H1 (cell line): ENCODE results near the gene RBM6. TPM values are rescaled to one million over a fixed set of nuclear protein-coding genes. Genes with fewer than 3 reads are reported as not detected.

Source experiments
- CTCF ChIA-PET: fragments of 300-600 bp; sonication (Branson Sonifier 250); formaldehyde crosslinking; loops from one replicate; lab custom pipeline; 2021; ENCODE audit not compliant: partially characterized antibody; lab: Charles Lee
- POLR2A ChIA-PET: fragments of 300-600 bp; sonication (Branson Sonifier 250); formaldehyde crosslinking; loops from one replicate; lab custom pipeline; 2021; ENCODE audit warnings: inconsistent platforms; ENCODE audit not compliant: partially characterized antibody; lab: Charles Lee
- DNase-seq, 2 experiments: peaks; one replicate each; pipeline versions ENCODE4 v3.0.0 to v3.0.0-alpha.2; 2010 to 2022; ENCODE audit warnings: low spot score in 2 of 2, low read depth in 1 of 2, mixed read lengths in 1 of 2
- FAIRE-seq: peaks from 2 replicates; lab custom pipeline; 2011; peaks lifted over from hg19 to GRCh38; lab: Jason Lieb, UNC
- H2AFZ ChIP-seq: 2 replicates; pipeline ENCODE4 v1.8.1; 2012; ENCODE audit warnings: low read length, inconsistent platforms
- H2AK5ac ChIP-seq: 2 replicates; pipeline ENCODE4 v1.6.1; 2013; ENCODE audit warnings: low read depth, low read length
- H2BK120ac ChIP-seq: replicated peaks from 2 replicates; pipeline ENCODE3; 2013; ENCODE audit warnings: low read depth, low read length, inconsistent platforms
- H2BK12ac ChIP-seq: 2 replicates; pipeline ENCODE4 v1.6.1; 2013; ENCODE audit warnings: low read depth, low read length
- H2BK15ac ChIP-seq: 2 replicates; pipeline ENCODE4 v1.6.1; 2013; ENCODE audit warnings: low read length
- H2BK20ac ChIP-seq: 2 replicates; pipeline ENCODE4 v1.6.1; 2013; ENCODE audit warnings: low read length
- H2BK5ac ChIP-seq: 2 replicates; pipeline ENCODE4 v1.6.1; 2013; ENCODE audit warnings: low read depth, low read length
- H3K14ac ChIP-seq: 2 replicates; pipeline ENCODE4 v1.6.1; 2013; ENCODE audit warnings: inconsistent platforms; ENCODE audit not compliant: insufficient read length
- H3K18ac ChIP-seq: 2 replicates; pipeline ENCODE4 v1.6.1; 2013; ENCODE audit warnings: low read length; ENCODE audit errors: extremely low read depth
- H3K23ac ChIP-seq: 2 replicates; pipeline ENCODE4 v1.6.1; 2013; ENCODE audit warnings: inconsistent platforms; ENCODE audit not compliant: insufficient read length
- H3K23me2 ChIP-seq: 2 replicates; pipeline ENCODE4 v1.6.1; 2013; ENCODE audit warnings: low read depth, low read length
- H3K27ac ChIP-seq: 2 replicates; pipeline ENCODE4 v1.6.1; 2011; ENCODE audit warnings: low read depth, low read length, inconsistent platforms
- H3K27me3 ChIP-seq, 4 experiments: replicated peaks in 1 of 4; 1 replicate in 1 of 4; 2 replicates in 3 of 4; pipeline versions ENCODE4 v1.6.1 to v1.8.1; 2011 to 2013; ENCODE audit warnings: low read length in 3 of 4, mild to moderate bottlenecking in 3 of 4, inconsistent platforms in 2 of 4, mixed read lengths in 2 of 4, moderate library complexity in 1 of 4; ENCODE audit not compliant: control insufficient read depth in 3 of 4, insufficient read depth in 3 of 4; ENCODE audit errors: extremely low read depth in 1 of 4
- H3K36me3 ChIP-seq, 4 experiments: 2 replicates each; pipeline versions ENCODE4 v1.6.1 to v1.8.1; 2011 to 2013; ENCODE audit warnings: mild to moderate bottlenecking in 4 of 4, low read length in 3 of 4, moderate library complexity in 2 of 4, control low read depth in 1 of 4, inconsistent platforms in 1 of 4; ENCODE audit not compliant: insufficient read depth in 4 of 4, control insufficient read depth in 2 of 4
- H3K4ac ChIP-seq: replicated peaks from 2 replicates; pipeline ENCODE3; 2013; ENCODE audit warnings: low read length, low read depth, mixed read lengths, inconsistent platforms; ENCODE audit not compliant: insufficient read length
- H3K4me1 ChIP-seq, 4 experiments: replicated peaks in 1 of 4; 1 replicate in 1 of 4; 2 replicates in 3 of 4; pipeline versions ENCODE4 v1.6.1 to v1.8.1; 2011 to 2013; ENCODE audit warnings: low read length in 3 of 4, inconsistent platforms in 2 of 4, mixed read lengths in 1 of 4; ENCODE audit not compliant: insufficient read depth in 4 of 4, control insufficient read depth in 3 of 4
- H3K4me2 ChIP-seq, 2 experiments: 2 replicates each; pipeline versions ENCODE4 v1.6.1 to v1.8.1; 2011 to 2013; ENCODE audit warnings: low read depth in 2 of 2, low read length in 2 of 2, control low read depth in 1 of 2, inconsistent platforms in 1 of 2, mild to moderate bottlenecking in 1 of 2; ENCODE audit not compliant: insufficient read depth in 1 of 2
- H3K4me3 ChIP-seq, 4 experiments: fragments of 200-600, 300-600 bp in 1 of 4; sonication (generic), shearing (Covaris generic), sonication (Bioruptor Twin) in 1 of 4; 2 replicates each; pipeline versions ENCODE4 v1.5.1 to v1.8.1; 2011 to 2016; ENCODE audit warnings: low read length in 4 of 4, low read depth in 3 of 4, control low read depth in 2 of 4, inconsistent platforms in 2 of 4, mild to moderate bottlenecking in 2 of 4, mixed read lengths in 1 of 4, moderate library complexity in 1 of 4; ENCODE audit not compliant: insufficient read depth in 2 of 4; ENCODE audit errors: extremely low read depth in 1 of 4
- H3K56ac ChIP-seq: replicated peaks from 2 replicates; pipeline ENCODE3; 2013; ENCODE audit warnings: low read depth, mild to moderate bottlenecking, mixed read lengths, low read length, inconsistent platforms; ENCODE audit not compliant: insufficient read length
- H3K79me1 ChIP-seq: 2 replicates; pipeline ENCODE4 v1.6.1; 2013; ENCODE audit warnings: low read depth, low read length, control low read depth
- H3K79me2 ChIP-seq, 2 experiments: 2 replicates each; pipeline versions ENCODE4 v1.6.1 to v1.8.1; 2012 to 2013; ENCODE audit warnings: low read length in 2 of 2, mild to moderate bottlenecking in 2 of 2, inconsistent platforms in 1 of 2; ENCODE audit not compliant: insufficient read depth in 2 of 2, control insufficient read depth in 1 of 2
- H3K9ac ChIP-seq, 4 experiments: replicated peaks in 1 of 4; 1 replicate in 1 of 4; 2 replicates in 3 of 4; pipeline versions ENCODE4 v1.6.1 to v1.8.1; 2011 to 2013; ENCODE audit warnings: low read depth in 3 of 4, low read length in 3 of 4, control low read depth in 2 of 4, mild to moderate bottlenecking in 2 of 4, moderate library complexity in 2 of 4, inconsistent platforms in 1 of 4; ENCODE audit errors: extremely low read depth in 1 of 4
- H3K9me3 ChIP-seq, 2 experiments: 2 replicates each; pipeline versions ENCODE4 v1.6.1 to v1.8.1; 2012 to 2013; ENCODE audit warnings: mild to moderate bottlenecking in 2 of 2, moderate library complexity in 2 of 2, control low read depth in 1 of 2, inconsistent platforms in 1 of 2, low read depth in 1 of 2, low read length in 1 of 2, mixed read lengths in 1 of 2; ENCODE audit not compliant: insufficient read depth in 2 of 2
- H4K20me1 ChIP-seq, 2 experiments: replicated peaks in 1 of 2; 2 replicates each; pipeline versions ENCODE3 to v1.8.1; 2011 to 2013; ENCODE audit warnings: inconsistent platforms in 2 of 2, low read length in 2 of 2, mild to moderate bottlenecking in 1 of 2; ENCODE audit not compliant: insufficient read depth in 2 of 2, control insufficient read depth in 1 of 2
- H4K5ac ChIP-seq: 2 replicates; pipeline ENCODE4 v1.6.1; 2013; ENCODE audit warnings: low read length, low read depth, mixed read lengths, inconsistent platforms; ENCODE audit not compliant: insufficient read length
- H4K8ac ChIP-seq: 2 replicates; pipeline ENCODE4 v1.8.0; 2013; ENCODE audit warnings: mild to moderate bottlenecking, moderate library complexity, low read length, inconsistent platforms; ENCODE audit not compliant: insufficient read depth; ENCODE audit errors: extremely low read depth
- H4K91ac ChIP-seq: replicated peaks from 2 replicates; pipeline ENCODE3; 2013; ENCODE audit warnings: low read length, mixed read lengths, inconsistent platforms; ENCODE audit not compliant: insufficient read length
- CBX5 ChIP-seq: fragments of 300-800, 300-1000 bp; sonication (generic); IDR thresholded peaks from 2 replicates; pipeline ENCODE4 v1.7.1; 2016; ENCODE audit warnings: antibody characterized with exemption, low read length, low read depth
- GTF2F1 ChIP-seq: IDR thresholded peaks from 2 replicates; pipeline ENCODE4 v1.6.1; 2012; ENCODE audit warnings: low read depth, low read length, improper control_type of control experiment, borderline replicate concordance
- YY1 ChIP-seq: IDR thresholded peaks from 2 replicates; pipeline ENCODE4 v1.6.1; 2011; ENCODE audit warnings: low read depth, mild to moderate bottlenecking, low read length
- WGBS, 2 experiments: shearing (Covaris generic) in 1 of 2; methylation state at CpG; one replicate each; pipeline versions ENCODE4 v1.1.6 to v1.1.7; 2013 to 2015; ENCODE audit warnings: low lambda C conversion rate in 2 of 2, mixed read lengths in 2 of 2, inconsistent platforms in 1 of 2, low coverage in 1 of 2, missing lambda C conversion rate in 1 of 2; ENCODE audit not compliant: insufficient replicate concordance in 2 of 2, insufficient coverage in 1 of 2, insufficient read length in 1 of 2; ENCODE audit errors: extremely low coverage in 1 of 2, missing lambda C conversion rate in 1 of 2; 5-methylcytosine and 5-hydroxymethylcytosine counted together
- polyA plus RNA-seq, 7 experiments: library from polyadenylated mRNA; depleted of rRNA in 3 of 7; stranded (reverse) in 5 of 7; unstranded in 2 of 7; fragments of >200 nt in 5 of 7; fragments of 200-250 nt in 2 of 7; gene quantifications; 1 replicate in 5 of 7; 2 replicates in 1 of 7; 4 replicates in 1 of 7; pipeline versions ENCODE4 v1.2.1 to v1.2.3, GENCODE V29; 2011 to 2013; ENCODE audit warnings: missing spikeins in 2 of 7, mixed read lengths in 2 of 7
- total RNA-seq: library from RNA; stranded (reverse); fragmentation: NEBNext Ultra II Directional; extraction: Animal tissue kit (Norgen Biotek cat#: 25700); gene quantifications from 2 replicates; pipeline ENCODE4 v1.2.1, GENCODE V29; 2021

The RBM6 gene
- total and polyA plus RNA-seq, 2 of the 8 experiments (the other 6 are each of a cell fraction or from before 2014, with no cell fraction given): 30.6 to 80.1 TPM

DNA sequence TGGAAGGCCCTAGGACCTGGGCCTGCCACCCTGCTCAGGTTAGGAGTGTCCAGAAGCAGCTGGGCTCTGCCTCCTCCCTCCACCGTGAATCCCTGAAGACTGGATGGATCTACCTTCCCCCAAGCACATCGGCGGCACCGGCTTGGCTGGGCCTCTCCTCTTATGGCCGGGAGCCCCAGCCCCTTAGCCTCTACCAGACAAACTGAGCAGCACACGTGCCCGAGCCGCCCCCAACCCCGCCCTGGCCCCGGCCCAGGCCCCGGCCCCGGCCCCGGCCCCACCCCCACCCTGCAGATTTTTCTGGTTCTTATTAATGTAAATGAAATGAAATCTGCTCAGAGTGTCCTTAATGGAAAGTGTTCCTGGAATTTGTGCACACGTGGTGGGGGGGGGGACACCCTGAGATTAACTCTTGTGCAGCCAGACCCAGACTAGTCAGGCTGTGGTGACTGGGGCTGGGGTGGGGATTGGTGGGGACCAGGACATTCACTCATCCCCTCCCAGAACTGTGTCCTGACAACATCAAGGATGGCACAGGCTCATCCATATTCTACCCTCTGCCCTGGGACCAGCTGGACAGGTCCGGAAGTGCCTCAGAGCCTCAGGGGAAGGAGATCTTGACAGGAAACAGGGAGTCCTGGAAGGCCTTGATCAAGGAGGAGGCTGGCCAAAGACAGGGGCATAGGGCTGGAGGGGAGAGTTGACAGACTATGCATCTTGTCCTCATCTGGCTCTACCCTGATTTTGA lies 184.3 kb downstream of the RBM6 start:
- FAIRE-seq (no peak), DNase-seq (no peak)
- H2AFZ ChIP-seq: no peak overlapping the region; the same call in 1 of the 2 replicates
- peak overlapping the region; percentile 58 for H4K91ac ChIP-seq
- no peak overlapping the region for H3K23ac ChIP-seq
- ChIA-PET CTCF (interaction anchor here (0.7 to 20.9 kb wide), 13 partner anchors 13 to 122 kb away, joined by 3 to 591 read pairs (median 11); partner anchors contain the start of gene GNAT1), POLR2A (interaction anchor here (0.7 to 11.1 kb wide), 10 partner anchors 13 to 97 kb away, joined by 3 to 133 read pairs (median 12); partner anchors contain the start of gene GNAT1)
- no peak overlapping the region for H3K4ac ChIP-seq
- H3K9me3 ChIP-seq: no peaks in the 10 kb centered on the region
- no peaks in the 10 kb centered on the region for H3K23me2 ChIP-seq
- H2BK12ac ChIP-seq: peak overlapping the region; percentile 98; the same call in 1 of the 2 replicates
- no peaks in the 10 kb centered on the region for H3K27me3 ChIP-seq
- peaks cover 2 to 8% of the 10 kb centered on the region in 2 experiments for H4K20me1 ChIP-seq
- H2BK120ac ChIP-seq: peak overlapping the region; percentile 94
- no peak overlapping the region for H4K5ac ChIP-seq
- H3K79me1 ChIP-seq: no peaks in the 10 kb centered on the region
- WGBS, 2 experiments: 58% methylated on average over 2 of the region's 15 CpGs; no CpG with 5 or more reads in 1 of the 2 experiments
- no peak for TF ChIP-seq YY1
- no peak for TF ChIP-seq CBX5
- TF ChIP-seq GTF2F1: no peak
- no peak overlapping the region for H3K27ac ChIP-seq
- H3K4me3 ChIP-seq: no peak overlapping the region
- peak overlapping the region; percentile 55; the same call in 1 of the 2 replicates for H2BK20ac ChIP-seq
- no peak overlapping the region for H3K14ac ChIP-seq
- H4K8ac ChIP-seq: no peak overlapping the region
- peaks cover 0 to 7% (median 4%) of the 10 kb centered on the region in 4 experiments; a peak in 7 of 8 replicates for H3K36me3 ChIP-seq
- peak overlapping the region; percentile 78; the same call in 1 of the 2 replicates for H2BK5ac ChIP-seq
- H3K4me1 ChIP-seq: peaks cover 4 to 32% (median 23%) of the 10 kb centered on the region in 4 experiments
- H3K4me2 ChIP-seq: peak overlapping the region; percentile 1 to 17; a peak in 1 of 4 replicates
- peak overlapping the region; percentile 92; the same call in 1 of the 2 replicates for H2BK15ac ChIP-seq
- H3K56ac ChIP-seq: peak overlapping the region; percentile 60
- no peak overlapping the region for H3K9ac ChIP-seq
- peak overlapping the region; percentile 80; the same call in 1 of the 2 replicates for H2AK5ac ChIP-seq
- H3K79me2 ChIP-seq: no peaks in the 10 kb centered on the region
- peak overlapping the region; percentile 93 for H3K18ac ChIP-seq
